HepG2 (cell line): ENCODE measurements around the gene NRL. TPM values are rescaled to one million over a fixed set of nuclear protein-coding genes. Genes with fewer than 3 reads are reported as not detected.

Experiments
- EED ChIP-seq: sonication (generic); formaldehyde crosslinking; IDR thresholded peaks from 2 replicates; pipeline ENCODE4 v1.5.0; 2020; ENCODE audit warnings: mild to moderate bottlenecking, missing genetic modification reagents
- HMGXB4 ChIP-seq, 2 experiments: sonication (generic) in 1 of 2; formaldehyde crosslinking in 1 of 2; IDR thresholded peaks; 2 replicates each; pipeline versions ENCODE4 v1.4.0 to v1.6.1; 2018 to 2020; ENCODE audit warnings: missing genetic modification reagents in 2 of 2, borderline replicate concordance in 1 of 2, low read depth in 1 of 2, mild to moderate bottlenecking in 1 of 2, missing biosample characterization in 1 of 2
- PHF8 ChIP-seq: sonication (generic); formaldehyde crosslinking; IDR thresholded peaks from 2 replicates; pipeline ENCODE4 v1.5.0; 2020; ENCODE audit warnings: missing genetic modification reagents
- PLSCR1 ChIP-seq: sonication (generic); formaldehyde crosslinking; IDR thresholded peaks from 2 replicates; pipeline ENCODE4 v1.5.0; 2020; ENCODE audit warnings: missing genetic modification reagents, mild to moderate bottlenecking, borderline replicate concordance
- ZNF20 ChIP-seq: sonication (generic); formaldehyde crosslinking; IDR thresholded peaks from 2 replicates; pipeline ENCODE4 v1.4.0; 2020; ENCODE audit warnings: mild to moderate bottlenecking, moderate library complexity, missing genetic modification reagents
- ZNF260 ChIP-seq: sonication (generic); formaldehyde crosslinking; IDR thresholded peaks from 2 replicates; pipeline ENCODE4 v1.4.0; 2020; ENCODE audit warnings: missing genetic modification reagents, low read depth, mild to moderate bottlenecking, borderline replicate concordance
- ZNF790 ChIP-seq: sonication (generic); formaldehyde crosslinking; IDR thresholded peaks from 2 replicates; pipeline ENCODE4 v1.8.0; 2022; ENCODE audit warnings: missing genetic modification reagents, mild to moderate bottlenecking, borderline replicate concordance
- polyA plus RNA-seq, 8 experiments: library from polyadenylated mRNA; depleted of rRNA in 3 of 8; stranded (reverse) in 7 of 8; unstranded in 1 of 8; fragments of >200 nt; fragmentation: Illumina TruSeq in 4 of 8; extraction: Trizol in 4 of 8; gene quantifications; 2 replicates each; pipeline versions ENCODE4 v1.2.1 to v1.2.3, GENCODE V29; 2011 to 2016; ENCODE audit warnings: low read depth in 4 of 8, missing spikeins in 1 of 8, mixed read lengths in 1 of 8; ENCODE audit not compliant: insufficient read depth in 1 of 8
- total RNA-seq, 5 experiments: library from RNA; depleted of rRNA; stranded (reverse); fragments of >200 nt; fragmentation: Illumina TruSeq; extraction: Trizol; gene quantifications; 2 replicates each; pipeline ENCODE4 v1.2.3, GENCODE V29; 2016; ENCODE audit warnings: low read depth in 1 of 5

Gene NRL
- total and polyA plus RNA-seq, 2 of the 13 experiments (the other 11 are each of a cell fraction or from before 2014, with no cell fraction given) = 2.5 to 4.7 TPM

- TF ChIP-seq PLSCR1 (CRISPR knock-in tag) = no peak
- TF ChIP-seq EED (CRISPR knock-in tag) = no peak
- TF ChIP-seq ZNF790 (CRISPR knock-in tag) = no peak
- TF ChIP-seq ZNF260 (CRISPR knock-in tag) = no peak
- 0 out of 4 replicates have a peak, but pooled peaks of 1 of the 2 experiments have one; percentile 40 for TF ChIP-seq HMGXB4 (CRISPR knock-in tag; IDR thresholded peaks at IDR 0.05; ENCODE audit: borderline replicate concordance in 1 of 2, low read depth in 1 of 2)
- TF ChIP-seq ZNF20 = no peak
- TF ChIP-seq PHF8 (CRISPR knock-in tag) = no peak
These were observed 61.8 kb downstream of the NRL start (continued) for GRCh38 chr14:24052656-24053547.
